NCI-H82 treated with DMSO at 0.1 percent for 48 hours (cell line): ENCODE data around the gene RABIF.
"Not testable (repeated sequence)": the region's sequence is repeated elsewhere in the genome, so short reads cannot be mapped to it uniquely, and the experiment has no call there.

ENCODE experiments used
- DNase-seq: peaks from one replicate; lab custom pipeline; 2025; ENCODE audit not compliant: unreplicated experiment; lab: John Stamatoyannopoulos, UW

The RABIF gene

GRCh38 chr1:202888531-202889360, at the start of gene RABIF:
TSS of gene RABIF (minus strand) at chr1:202889149. CDS start at chr1:202889098, 51 bp downstream.
- peak; percentile 98 for DNase-seq

DNA sequence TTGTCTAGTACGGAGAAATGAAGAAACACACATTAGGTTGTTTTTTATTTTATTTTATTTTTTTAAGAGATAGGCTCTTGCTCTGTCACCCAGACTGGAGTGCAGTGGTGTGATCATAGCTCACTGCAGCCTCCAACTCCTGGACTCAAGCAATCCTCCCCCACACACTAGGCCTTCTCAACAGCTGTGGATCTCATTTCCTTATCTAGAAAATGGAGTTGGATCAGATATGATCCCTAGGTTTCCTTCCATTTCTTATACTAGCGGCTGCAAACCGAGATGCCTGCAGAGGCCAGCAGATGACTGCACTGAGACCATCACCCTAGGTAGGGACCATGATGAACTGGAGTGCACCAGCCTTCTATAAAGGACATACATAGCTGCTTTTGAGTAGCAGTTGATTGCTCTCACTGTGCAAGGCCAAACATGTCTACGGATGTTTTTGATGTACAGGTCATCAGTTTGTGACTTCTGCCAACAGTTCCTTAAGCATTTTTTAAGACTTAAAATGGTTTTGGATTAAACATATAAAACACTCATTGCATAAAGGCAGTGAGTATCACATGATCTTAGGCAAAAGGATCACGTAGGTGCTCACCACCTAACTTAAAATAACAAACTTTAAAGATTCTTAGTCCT, 49.5 kb upstream of the RABIF start:
- no peak for DNase-seq

DNA sequence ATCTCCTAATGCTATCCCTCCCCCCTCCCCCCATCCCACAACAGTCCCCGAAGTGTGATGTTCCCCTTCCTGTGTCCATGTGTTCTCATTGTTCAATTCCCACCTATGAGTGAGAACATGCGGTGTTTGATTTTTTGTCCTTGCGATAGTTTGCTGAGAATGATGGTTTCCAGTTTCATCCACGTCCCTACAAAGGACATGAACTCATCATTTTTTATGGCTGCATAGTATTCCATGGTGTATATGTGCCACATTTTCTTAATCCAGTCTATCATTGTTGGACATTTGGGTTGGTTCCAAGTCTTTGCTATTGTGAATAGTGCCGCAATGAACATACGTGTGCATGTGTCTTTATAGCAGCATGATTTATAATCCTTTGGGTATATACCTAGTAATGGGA, 47.5 kb upstream of the RABIF start:
- DNase-seq: not testable (repeated sequence)

DNA sequence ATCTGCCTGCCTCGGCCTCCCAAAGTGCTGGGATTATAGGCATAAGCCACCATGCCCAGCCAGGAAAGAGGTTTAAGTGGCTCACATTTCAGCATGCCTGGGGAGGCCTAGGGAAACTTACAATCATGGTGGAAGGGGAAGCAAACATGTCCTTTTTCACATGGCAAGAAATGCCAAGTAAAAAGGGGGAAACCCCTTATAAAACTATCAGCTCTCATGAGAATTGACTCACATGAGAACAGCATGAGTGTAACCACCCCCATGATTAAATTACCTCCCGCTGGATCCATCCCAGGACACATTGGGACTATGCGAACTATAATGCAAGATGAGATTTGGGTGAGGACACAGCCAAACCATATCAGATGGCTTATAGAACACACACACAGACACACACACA, 46.9 kb upstream of the RABIF start:
- no peak for DNase-seq

DNA sequence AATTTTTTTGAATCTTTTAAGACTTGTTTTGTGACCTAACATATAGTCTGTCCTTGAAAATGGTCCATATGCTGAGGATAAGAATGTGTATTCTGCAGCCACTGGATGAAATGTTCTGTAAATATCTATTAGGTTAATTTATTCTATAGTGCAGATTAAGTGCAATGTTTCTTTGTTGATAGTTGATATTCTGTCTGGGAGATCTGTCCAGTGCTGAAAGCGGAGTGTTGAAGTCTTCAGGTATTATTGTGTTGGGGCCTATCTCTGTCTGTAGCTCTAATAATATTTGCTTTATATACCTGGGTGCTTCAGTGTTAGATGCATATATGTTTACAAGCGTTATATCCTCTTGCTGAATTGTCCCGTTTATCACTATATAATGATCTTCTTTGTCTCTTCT, 45.8 kb upstream of the RABIF start:
- DNase-seq: no peak

DNA sequence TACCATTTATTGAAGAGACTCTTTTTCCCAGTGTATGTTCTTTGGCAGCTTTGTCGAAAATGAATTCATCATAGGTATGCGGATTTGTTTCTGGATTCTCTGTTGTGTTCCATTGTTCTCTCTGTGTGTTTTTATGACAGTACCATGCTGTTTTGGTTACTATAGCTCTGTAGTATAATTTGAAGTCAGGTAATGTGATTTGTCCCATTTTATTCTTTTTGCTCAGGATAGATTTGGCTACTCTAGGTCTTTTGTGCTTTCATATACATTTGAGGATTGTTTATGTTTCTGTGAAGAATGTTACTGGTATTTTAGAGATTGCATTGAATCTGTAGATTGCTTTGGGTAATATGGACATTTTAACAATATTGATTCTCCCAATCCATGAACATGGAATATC, 43.5 kb upstream of the RABIF start:
- DNase-seq: no peak

- peak; percentile 97 for DNase-seq
Measured at GRCh38 chr1:202926581-202927491, 37.9 kb upstream of the RABIF start, which contains the start of gene KLHL12. TSS of gene KLHL12 (minus strand) at chr1:202927234. CDS start at chr1:202925162, 2,072 bp downstream.

- no peak for DNase-seq
Measured at GRCh38 chr1:202923533-202923932, 34.6 kb upstream of the RABIF start.

GRCh38 chr1:202919615-202920014, 30.7 kb upstream of the RABIF start:
- DNase-seq: no peak

DNA sequence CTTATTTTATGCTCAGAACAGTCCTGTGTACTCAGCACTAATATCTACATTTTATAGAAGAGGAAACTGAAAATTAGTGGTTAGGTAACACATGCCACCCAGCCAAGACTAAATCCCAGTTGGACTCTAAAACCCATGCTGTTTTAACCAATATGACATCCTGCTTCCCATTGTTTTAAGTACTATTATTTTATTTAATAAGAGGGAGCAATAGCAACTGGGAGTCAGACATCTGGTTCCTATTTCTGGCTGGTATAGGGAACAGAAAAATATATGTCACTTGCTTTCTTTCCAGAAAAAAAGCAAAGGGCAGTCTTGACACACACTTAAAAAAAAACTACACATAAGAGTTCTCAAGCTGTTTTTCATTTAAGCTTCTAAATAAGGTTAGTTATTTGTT, 26.2 kb upstream of the RABIF start:
- no peak for DNase-seq

- DNase-seq: not testable (repeated sequence)
Measured at GRCh38 chr1:202912476-202912875, 23.5 kb upstream of the RABIF start.

DNA sequence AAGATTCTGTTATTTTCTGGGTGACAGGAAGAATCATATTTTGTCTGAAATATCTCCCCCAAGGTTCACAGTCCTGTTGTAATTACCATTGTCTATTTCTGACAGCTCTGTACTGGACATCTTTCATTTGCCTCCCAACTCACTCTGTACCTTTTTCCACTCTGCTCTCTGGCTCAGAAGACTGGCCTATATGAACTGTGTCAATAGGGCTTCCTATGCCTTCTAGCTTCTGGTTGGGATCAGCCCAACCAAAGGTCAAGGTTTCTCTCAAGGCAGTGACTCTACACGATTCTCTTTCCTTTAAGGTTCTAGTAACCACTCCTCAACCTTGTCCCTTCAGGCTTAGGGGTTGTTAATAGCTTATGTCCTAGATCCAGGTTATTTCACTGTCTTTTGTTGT, 20.5 kb upstream of the RABIF start:
- no peak for DNase-seq

- no peak for DNase-seq
Measured at GRCh38 chr1:202908998-202909397, 20.0 kb upstream of the RABIF start.

DNA sequence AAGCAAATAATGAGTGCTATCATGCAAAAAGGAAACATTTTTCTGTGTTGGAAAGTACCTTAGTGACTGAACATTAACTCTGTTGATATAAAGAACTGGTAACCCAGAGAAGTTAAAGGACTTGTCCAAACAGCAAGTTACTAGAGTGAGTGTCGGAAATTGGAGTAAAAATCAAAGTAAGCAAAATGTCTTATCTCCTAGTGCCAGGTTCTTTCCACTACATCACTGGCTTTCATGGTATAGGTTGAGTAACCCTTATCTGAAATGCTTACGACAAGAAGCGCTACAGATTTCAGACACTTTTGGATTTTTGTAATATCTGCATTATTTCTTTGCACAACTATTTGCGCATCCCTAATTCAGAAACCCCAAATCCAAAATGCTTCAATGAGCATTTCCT, 16.4 kb upstream of the RABIF start:
- DNase-seq: no peak

- DNase-seq: not testable (repeated sequence)
Measured at GRCh38 chr1:202903808-202904207, 14.9 kb upstream of the RABIF start.

DNA sequence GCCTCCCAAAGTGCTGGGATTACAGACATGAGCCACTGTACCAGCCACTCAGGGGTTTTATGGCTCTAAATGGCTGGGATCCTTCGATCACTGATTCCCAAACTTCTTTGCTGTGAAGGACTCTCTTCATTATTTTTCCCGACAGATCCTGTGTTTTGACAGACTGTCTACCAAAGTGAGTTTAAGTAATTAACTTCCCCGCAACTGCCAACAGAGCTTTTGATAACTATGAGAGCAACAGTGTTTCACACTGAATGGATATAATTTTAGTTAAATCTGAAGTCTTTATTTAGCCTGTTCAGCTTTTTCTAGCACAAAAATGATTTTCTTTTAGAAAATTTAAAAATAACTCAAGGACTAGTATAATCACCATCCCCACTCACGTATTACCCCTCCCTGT, 12.6 kb upstream of the RABIF start:
- no peak for DNase-seq

DNA sequence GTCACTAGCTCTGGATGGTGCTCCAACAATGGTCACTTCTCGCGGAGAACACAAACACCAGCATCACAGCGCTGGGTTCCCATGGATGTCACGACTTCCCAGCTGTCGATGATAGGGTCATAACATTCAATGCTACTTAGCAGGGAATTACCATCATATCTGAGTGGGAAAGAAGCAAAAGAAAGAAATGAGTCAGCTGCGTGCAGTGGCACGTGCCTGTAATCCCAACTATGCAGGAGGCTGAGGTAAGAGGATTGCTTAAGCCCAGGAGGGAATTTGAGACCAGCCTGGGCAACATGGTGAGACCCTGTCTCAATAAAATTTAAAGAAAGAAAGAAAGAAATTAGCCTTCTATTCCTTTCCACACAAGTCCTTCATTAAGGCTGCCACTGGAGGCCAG, 3.6 kb upstream of the RABIF start:
- no peak for DNase-seq

DNA sequence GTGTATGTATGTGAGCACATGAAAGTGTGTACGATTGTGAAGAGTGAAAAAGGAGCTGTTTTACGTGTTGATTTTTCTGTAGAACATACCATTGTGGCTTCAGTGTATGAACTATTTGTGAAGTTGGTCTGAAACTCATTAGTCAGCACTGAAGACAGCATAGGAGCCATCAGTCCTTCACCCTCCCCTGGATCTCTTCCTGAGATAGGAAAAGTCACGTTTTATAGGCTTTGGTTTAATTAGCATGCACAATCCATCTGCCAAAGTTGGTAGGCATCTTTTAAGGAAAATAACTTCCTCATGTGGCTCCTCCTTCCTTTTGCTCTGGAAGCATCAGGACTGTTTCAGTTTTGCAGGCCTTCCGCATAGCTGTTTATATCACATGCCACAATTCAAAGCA, 1.4 kb upstream of the RABIF start:
- DNase-seq: no peak

- no peak for DNase-seq
Measured at GRCh38 chr1:202888221-202888530, 773 bp downstream of the RABIF start.

DNA sequence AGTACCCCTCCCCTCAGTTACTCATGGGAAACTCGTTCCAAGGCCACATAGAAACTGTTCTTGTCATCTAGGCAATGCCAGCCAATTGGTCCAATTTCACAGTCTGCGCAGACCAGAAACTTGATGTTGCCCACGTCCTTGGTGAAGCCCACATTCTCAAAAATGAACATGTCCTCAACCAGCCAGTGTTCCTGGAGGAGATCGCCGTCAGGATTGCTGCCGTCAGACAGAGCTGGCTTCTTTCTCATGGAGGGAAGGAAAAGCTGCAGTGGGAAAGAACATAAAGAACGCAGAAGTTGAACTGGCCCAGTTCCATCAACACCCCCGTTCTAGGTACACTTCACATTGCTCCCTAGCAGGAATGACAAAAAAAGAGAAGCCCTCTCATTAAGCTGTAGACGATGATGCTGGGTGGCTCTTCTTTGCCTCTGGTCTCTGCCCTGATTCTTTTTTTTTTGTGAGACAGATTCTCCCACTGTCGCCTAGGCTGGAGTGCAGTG, 7.9 kb downstream of the RABIF start:
- no peak for DNase-seq

GRCh38 chr1:202880062-202880461, 8.9 kb downstream of the RABIF start:
- DNase-seq: no peak
